Measurements from ENCODE around the gene MS4A12.

DNA sequence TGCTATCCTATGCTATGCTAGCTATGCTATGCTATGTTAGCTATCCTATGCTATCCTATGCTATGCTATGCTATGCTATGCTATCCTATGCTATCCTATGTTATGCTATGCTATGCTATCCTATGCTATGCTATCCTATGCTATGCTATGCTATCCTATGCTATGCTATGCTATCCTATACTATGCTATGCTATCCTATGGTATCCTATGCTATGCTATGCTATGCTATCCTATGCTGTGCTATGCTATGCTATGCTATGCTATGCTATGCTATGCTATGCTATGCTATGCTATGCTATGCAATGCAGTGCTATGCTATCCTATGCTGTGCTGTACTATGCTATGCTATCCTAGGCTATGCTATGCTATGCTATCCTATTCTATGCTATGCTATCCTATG is 45.5 kb upstream of the MS4A12 start:
- TF ChIP-seq POLR2A (IDR thresholded peaks at IDR 0.05) = no peak
- TF ChIP-seq, protein P1, sequence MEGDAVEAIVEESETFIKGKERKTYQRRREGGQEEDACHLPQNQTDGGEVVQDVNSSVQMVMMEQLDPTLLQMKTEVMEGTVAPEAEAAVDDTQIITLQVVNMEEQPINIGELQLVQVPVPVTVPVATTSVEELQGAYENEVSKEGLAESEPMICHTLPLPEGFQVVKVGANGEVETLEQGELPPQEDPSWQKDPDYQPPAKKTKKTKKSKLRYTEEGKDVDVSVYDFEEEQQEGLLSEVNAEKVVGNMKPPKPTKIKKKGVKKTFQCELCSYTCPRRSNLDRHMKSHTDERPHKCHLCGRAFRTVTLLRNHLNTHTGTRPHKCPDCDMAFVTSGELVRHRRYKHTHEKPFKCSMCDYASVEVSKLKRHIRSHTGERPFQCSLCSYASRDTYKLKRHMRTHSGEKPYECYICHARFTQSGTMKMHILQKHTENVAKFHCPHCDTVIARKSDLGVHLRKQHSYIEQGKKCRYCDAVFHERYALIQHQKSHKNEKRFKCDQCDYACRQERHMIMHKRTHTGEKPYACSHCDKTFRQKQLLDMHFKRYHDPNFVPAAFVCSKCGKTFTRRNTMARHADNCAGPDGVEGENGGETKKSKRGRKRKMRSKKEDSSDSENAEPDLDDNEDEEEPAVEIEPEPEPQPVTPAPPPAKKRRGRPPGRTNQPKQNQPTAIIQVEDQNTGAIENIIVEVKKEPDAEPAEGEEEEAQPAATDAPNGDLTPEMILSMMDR (IDR thresholded peaks at IDR 0.05) = no peak

All from right lobe of liver (tissue), 4 donors.